NCI-H774 (cell line): Measurements from ENCODE around the gene SUN1.

Experiments used
- DNase-seq: peaks from one replicate; lab custom pipeline; 2025; lab: John Stamatoyannopoulos, UW

Gene SUN1

GRCh38 chr7:805261-805660 is 27.0 kb upstream of the SUN1 start:
- no peak for DNase-seq

- peak; percentile 44 for DNase-seq
These were observed 16.7 kb upstream of the SUN1 start for GRCh38 chr7:815284-816216.

- peak; percentile 98 for DNase-seq
These were observed 16.0 kb upstream of the SUN1 start for GRCh38 chr7:816300-816750.

GRCh38 chr7:816751-817671 is 15.3 kb upstream of the SUN1 start:
- no peak for DNase-seq

GRCh38 chr7:818031-818699 is 14.1 kb upstream of the SUN1 start:
- DNase-seq: no peak

- DNase-seq: no peak
These were observed 11.9 kb upstream of the SUN1 start for GRCh38 chr7:820341-820740.

- DNase-seq: no peak
These were observed 10.6 kb upstream of the SUN1 start for GRCh38 chr7:821688-822087.

- DNase-seq: no peak
These were observed 9.5 kb upstream of the SUN1 start for GRCh38 chr7:822692-823276.

GRCh38 chr7:823649-824048 is 8.6 kb upstream of the SUN1 start:
- DNase-seq: no peak

GRCh38 chr7:824081-824480 is 8.2 kb upstream of the SUN1 start:
- DNase-seq: no peak

- DNase-seq: no peak
These were observed 7.6 kb upstream of the SUN1 start for GRCh38 chr7:824664-825063.

GRCh38 chr7:825386-825785 is 6.9 kb upstream of the SUN1 start:
- no peak for DNase-seq

- no peak for DNase-seq
These were observed 5.9 kb upstream of the SUN1 start for GRCh38 chr7:826230-826917.

- DNase-seq: no peak
These were observed 3.3 kb upstream of the SUN1 start for GRCh38 chr7:828793-829561.

- no peak for DNase-seq
These were observed 2.2 kb upstream of the SUN1 start for GRCh38 chr7:830069-830468.

- no peak for DNase-seq
These were observed 595 bp upstream of the SUN1 start for GRCh38 chr7:831596-832166.

GRCh38 chr7:832968-833424 is 720 bp downstream of the SUN1 start:
- no peak for DNase-seq

GRCh38 chr7:833601-834258 is 1.5 kb downstream of the SUN1 start:
- no peak for DNase-seq

GRCh38 chr7:834277-834676 is 2.0 kb downstream of the SUN1 start:
- no peak for DNase-seq
